ENCODE data around the gene FABP3.
A peak's percentile ranks its signal among the peaks of the same experiment; 100 is the strongest.

FABP3 gene

GRCh38 chr1:31336687-31337467, 36.0 kb downstream of the FABP3 start:
- Histone ChIP-seq H3K9ac (no peak overlapping the region), H3K27ac (no peak overlapping the region), H3K36me3 (ENCODE audit: control insufficient read depth, insufficient read depth, low read length) (no peaks in the 10 kb centered on the region), H2AFZ (no peak overlapping the region), H3K27me3 (ENCODE audit: control insufficient read depth, insufficient read depth, low read length) (no peaks in the 10 kb centered on the region), H3K4me2 (ENCODE audit: low read length) (no peak overlapping the region), H3K4me1 (no peaks in the 10 kb centered on the region), H3K79me2 (no peaks in the 10 kb centered on the region), H3K9me3 (ENCODE audit: control insufficient read depth, low read length) (no peaks in the 10 kb centered on the region), H3K4me3 (ENCODE audit: low read depth, low read length) (no peak overlapping the region)
- TF ChIP-seq, protein P1, sequence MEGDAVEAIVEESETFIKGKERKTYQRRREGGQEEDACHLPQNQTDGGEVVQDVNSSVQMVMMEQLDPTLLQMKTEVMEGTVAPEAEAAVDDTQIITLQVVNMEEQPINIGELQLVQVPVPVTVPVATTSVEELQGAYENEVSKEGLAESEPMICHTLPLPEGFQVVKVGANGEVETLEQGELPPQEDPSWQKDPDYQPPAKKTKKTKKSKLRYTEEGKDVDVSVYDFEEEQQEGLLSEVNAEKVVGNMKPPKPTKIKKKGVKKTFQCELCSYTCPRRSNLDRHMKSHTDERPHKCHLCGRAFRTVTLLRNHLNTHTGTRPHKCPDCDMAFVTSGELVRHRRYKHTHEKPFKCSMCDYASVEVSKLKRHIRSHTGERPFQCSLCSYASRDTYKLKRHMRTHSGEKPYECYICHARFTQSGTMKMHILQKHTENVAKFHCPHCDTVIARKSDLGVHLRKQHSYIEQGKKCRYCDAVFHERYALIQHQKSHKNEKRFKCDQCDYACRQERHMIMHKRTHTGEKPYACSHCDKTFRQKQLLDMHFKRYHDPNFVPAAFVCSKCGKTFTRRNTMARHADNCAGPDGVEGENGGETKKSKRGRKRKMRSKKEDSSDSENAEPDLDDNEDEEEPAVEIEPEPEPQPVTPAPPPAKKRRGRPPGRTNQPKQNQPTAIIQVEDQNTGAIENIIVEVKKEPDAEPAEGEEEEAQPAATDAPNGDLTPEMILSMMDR (IDR thresholded peaks at IDR 0.05) = no peak

GRCh38 chr1:31335007-31335406, 37.9 kb downstream of the FABP3 start:
- Histone ChIP-seq H3K27ac (no peak overlapping the region), H3K79me2 (no peaks in the 10 kb centered on the region), H3K9me3 (ENCODE audit: control insufficient read depth, low read length) (no peaks in the 10 kb centered on the region), H3K4me3 (ENCODE audit: low read depth, low read length) (no peak overlapping the region), H3K4me2 (ENCODE audit: low read length) (no peak overlapping the region), H3K9ac (no peak overlapping the region), H3K4me1 (no peaks in the 10 kb centered on the region), H3K27me3 (ENCODE audit: control insufficient read depth, insufficient read depth, low read length) (no peaks in the 10 kb centered on the region), H2AFZ (no peak overlapping the region), H3K36me3 (ENCODE audit: control insufficient read depth, insufficient read depth, low read length) (no peaks in the 10 kb centered on the region)
- TF ChIP-seq, protein P1 (IDR thresholded peaks at IDR 0.05) = peak; percentile 21

- Histone ChIP-seq H3K4me2 (ENCODE audit: low read length) (no peak overlapping the region), H3K9me3 (ENCODE audit: control insufficient read depth, low read length) (no peaks in the 10 kb centered on the region), H3K36me3 (ENCODE audit: control insufficient read depth, insufficient read depth, low read length) (no peaks in the 10 kb centered on the region), H2AFZ (no peak overlapping the region), H3K27me3 (ENCODE audit: control insufficient read depth, insufficient read depth, low read length) (no peaks in the 10 kb centered on the region), H3K9ac (no peak overlapping the region), H3K4me3 (ENCODE audit: low read depth, low read length) (no peak overlapping the region), H3K79me2 (no peaks in the 10 kb centered on the region), H3K4me1 (no peaks in the 10 kb centered on the region), H3K27ac (no peak overlapping the region)
- TF ChIP-seq, protein P1 (IDR thresholded peaks at IDR 0.05) = no peak
Measured at GRCh38 chr1:31327381-31327780, 45.5 kb downstream of the FABP3 start.

GRCh38 chr1:31326461-31326860, 46.4 kb downstream of the FABP3 start:
- Histone ChIP-seq H3K27me3 (ENCODE audit: control insufficient read depth, insufficient read depth, low read length) (no peaks in the 10 kb centered on the region), H3K36me3 (ENCODE audit: control insufficient read depth, insufficient read depth, low read length) (no peaks in the 10 kb centered on the region), H3K27ac (no peak overlapping the region), H3K4me1 (no peaks in the 10 kb centered on the region), H3K9ac (no peak overlapping the region), H3K4me3 (ENCODE audit: low read depth, low read length) (no peak overlapping the region), H3K4me2 (ENCODE audit: low read length) (no peak overlapping the region), H2AFZ (no peak overlapping the region), H3K9me3 (ENCODE audit: control insufficient read depth, low read length) (no peaks in the 10 kb centered on the region), H3K79me2 (no peaks in the 10 kb centered on the region)
- TF ChIP-seq, protein P1 (IDR thresholded peaks at IDR 0.05) = no peak

DNA sequence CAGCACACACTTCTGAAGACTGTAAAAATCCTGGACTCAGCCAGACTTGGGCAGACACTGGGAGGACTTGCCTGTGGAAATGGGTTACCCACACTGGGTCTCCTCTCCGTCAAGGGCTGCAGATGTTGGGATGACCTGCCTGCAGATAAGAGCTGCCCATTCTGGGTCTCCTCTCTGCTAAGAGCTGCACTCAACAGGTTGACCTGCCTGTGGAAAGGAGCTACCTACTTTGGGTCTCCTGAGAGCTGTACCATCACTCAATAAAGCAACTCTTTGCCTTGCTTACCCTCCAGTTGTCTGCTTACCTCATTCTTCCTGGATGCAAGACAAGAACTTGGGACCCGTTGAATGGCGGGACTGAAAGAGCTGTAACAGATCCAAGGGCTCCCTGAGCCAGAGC, 47.9 kb downstream of the FABP3 start:
- Histone ChIP-seq H3K27ac (no peak overlapping the region), H3K79me2 (no peaks in the 10 kb centered on the region), H3K9ac (no peak overlapping the region), H3K36me3 (ENCODE audit: control insufficient read depth, insufficient read depth, low read length) (no peaks in the 10 kb centered on the region), H3K27me3 (ENCODE audit: control insufficient read depth, insufficient read depth, low read length) (no peaks in the 10 kb centered on the region), H3K4me2 (ENCODE audit: low read length) (no peak overlapping the region), H3K9me3 (ENCODE audit: control insufficient read depth, low read length) (no peaks in the 10 kb centered on the region), H3K4me1 (no peaks in the 10 kb centered on the region), H3K4me3 (ENCODE audit: low read depth, low read length) (no peak overlapping the region), H2AFZ (no peak overlapping the region)
- TF ChIP-seq, protein P1 (IDR thresholded peaks at IDR 0.05) = no peak

Data from parathyroid adenoma (tissue), 2 donors.